OCI-LY3 (cell line): Measurements from ENCODE around the gene FAM3C.

Experiments
- H2AFZ ChIP-seq: fragments of 200-600, 300-600 bp; shearing (Covaris generic); 2 replicates; pipeline ENCODE4 v1.6.0; 2014; ENCODE audit warnings: antibody characterized with exemption, low read depth, low read length
- H3K27ac ChIP-seq: fragments of 200-600, 300-600 bp; sonication (generic); 2 replicates; pipeline ENCODE4 v1.5.1; 2014; ENCODE audit warnings: mild to moderate bottlenecking, low read length, moderate library complexity, mixed read lengths
- H3K27me3 ChIP-seq: fragments of 200-600, 300-600 bp; sonication (generic); 2 replicates; pipeline ENCODE4 v1.6.1; 2014; ENCODE audit warnings: low read depth, low read length, mixed read lengths
- H3K36me3 ChIP-seq: fragments of 200-600, 300-600 bp; sonication (generic); replicated peaks from 2 replicates; pipeline ENCODE3; 2014; ENCODE audit warnings: low read depth, low read length, mixed read lengths
- H3K4me1 ChIP-seq: fragments of 300-600, 200-600 bp; sonication (generic); 2 replicates; pipeline ENCODE4 v1.6.1; 2014; ENCODE audit warnings: low read length, mixed read lengths
- H3K4me2 ChIP-seq: fragments of 200-600, 300-600 bp; sonication (generic); 2 replicates; pipeline ENCODE4 v1.6.1; 2014; ENCODE audit warnings: low read length, mixed read lengths
- H3K4me3 ChIP-seq: fragments of 300-600, 200-600 bp; sonication (generic); 2 replicates; pipeline ENCODE4 v1.5.1; 2014; ENCODE audit warnings: antibody characterized with exemption, mild to moderate bottlenecking, low read length, moderate library complexity
- H3K79me2 ChIP-seq: fragments of 300-600, 200-600 bp; shearing (Covaris generic); 2 replicates; pipeline ENCODE4 v1.6.1; 2014; ENCODE audit warnings: mild to moderate bottlenecking, low read length, mixed read lengths
- H3K9ac ChIP-seq: fragments of 300-600, 200-600 bp; shearing (Covaris generic); 2 replicates; pipeline ENCODE4 v1.6.0; 2014; ENCODE audit warnings: mild to moderate bottlenecking, low read length, moderate library complexity
- H3K9me3 ChIP-seq: fragments of 200-600, 300-600 bp; shearing (Covaris generic); 2 replicates; pipeline ENCODE4 v1.6.1; 2014; ENCODE audit warnings: low read length, mixed read lengths; ENCODE audit not compliant: insufficient read depth
- H4K20me1 ChIP-seq: fragments of 200-600, 300-600 bp; sonication (generic); 2 replicates; pipeline ENCODE4 v1.6.1; 2016; ENCODE audit warnings: low read length, mixed read lengths; ENCODE audit not compliant: insufficient read depth
- EZH2phosphoT487 ChIP-seq: fragments of 200-600 bp; shearing (Covaris generic); IDR thresholded peaks from 2 replicates; pipeline ENCODE4 v1.6.1; 2018; ENCODE audit warnings: antibody characterized with exemption, mixed run types, low read depth
- TF ChIP-seq, protein P1 (sequence below): fragments of 200-600, 300-600 bp; sonication (generic); IDR thresholded peaks from 2 replicates; pipeline ENCODE4 v1.5.1; 2014; ENCODE audit warnings: antibody characterized with exemption, low read length, low read depth

FAM3C gene

DNA sequence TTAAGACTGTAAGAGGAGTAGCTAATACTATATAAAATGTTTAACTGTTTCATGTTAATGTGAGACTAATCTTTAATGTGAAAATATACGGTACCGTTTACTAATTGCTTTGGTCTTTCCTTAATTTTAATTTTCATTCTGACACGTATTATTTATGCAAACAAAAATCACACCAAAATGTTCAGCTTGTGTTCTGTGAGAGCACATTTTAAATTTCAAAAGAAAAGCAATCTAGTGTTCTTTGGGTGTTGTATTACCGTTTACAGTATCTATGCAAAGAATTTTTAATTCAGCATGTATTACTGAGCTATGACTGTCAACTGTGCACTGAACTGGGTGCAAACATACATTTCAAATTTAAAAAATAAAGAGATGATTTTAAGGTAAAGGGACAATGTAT, 65.1 kb downstream of the FAM3C start:
- no peaks in the 10 kb centered on the region for H4K20me1 ChIP-seq
- H3K36me3 ChIP-seq, result no peaks in the 10 kb centered on the region
- no peak overlapping the region for H3K4me3 ChIP-seq
- no peak overlapping the region for H3K27ac ChIP-seq
- H2AFZ ChIP-seq, result no peak overlapping the region
- H3K27me3 ChIP-seq, result peaks cover 34% of the 10 kb centered on the region
- H3K9ac ChIP-seq, result no peak overlapping the region
- no peak overlapping the region; the same call in 1 of the 2 replicates for H3K4me2 ChIP-seq
- TF ChIP-seq, protein P1, sequence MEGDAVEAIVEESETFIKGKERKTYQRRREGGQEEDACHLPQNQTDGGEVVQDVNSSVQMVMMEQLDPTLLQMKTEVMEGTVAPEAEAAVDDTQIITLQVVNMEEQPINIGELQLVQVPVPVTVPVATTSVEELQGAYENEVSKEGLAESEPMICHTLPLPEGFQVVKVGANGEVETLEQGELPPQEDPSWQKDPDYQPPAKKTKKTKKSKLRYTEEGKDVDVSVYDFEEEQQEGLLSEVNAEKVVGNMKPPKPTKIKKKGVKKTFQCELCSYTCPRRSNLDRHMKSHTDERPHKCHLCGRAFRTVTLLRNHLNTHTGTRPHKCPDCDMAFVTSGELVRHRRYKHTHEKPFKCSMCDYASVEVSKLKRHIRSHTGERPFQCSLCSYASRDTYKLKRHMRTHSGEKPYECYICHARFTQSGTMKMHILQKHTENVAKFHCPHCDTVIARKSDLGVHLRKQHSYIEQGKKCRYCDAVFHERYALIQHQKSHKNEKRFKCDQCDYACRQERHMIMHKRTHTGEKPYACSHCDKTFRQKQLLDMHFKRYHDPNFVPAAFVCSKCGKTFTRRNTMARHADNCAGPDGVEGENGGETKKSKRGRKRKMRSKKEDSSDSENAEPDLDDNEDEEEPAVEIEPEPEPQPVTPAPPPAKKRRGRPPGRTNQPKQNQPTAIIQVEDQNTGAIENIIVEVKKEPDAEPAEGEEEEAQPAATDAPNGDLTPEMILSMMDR, result no peak
- TF ChIP-seq EZH2phosphoT487, result no peak
- no peaks in the 10 kb centered on the region for H3K79me2 ChIP-seq
- no peaks in the 10 kb centered on the region for H3K4me1 ChIP-seq
- H3K9me3 ChIP-seq, result no peaks in the 10 kb centered on the region

DNA sequence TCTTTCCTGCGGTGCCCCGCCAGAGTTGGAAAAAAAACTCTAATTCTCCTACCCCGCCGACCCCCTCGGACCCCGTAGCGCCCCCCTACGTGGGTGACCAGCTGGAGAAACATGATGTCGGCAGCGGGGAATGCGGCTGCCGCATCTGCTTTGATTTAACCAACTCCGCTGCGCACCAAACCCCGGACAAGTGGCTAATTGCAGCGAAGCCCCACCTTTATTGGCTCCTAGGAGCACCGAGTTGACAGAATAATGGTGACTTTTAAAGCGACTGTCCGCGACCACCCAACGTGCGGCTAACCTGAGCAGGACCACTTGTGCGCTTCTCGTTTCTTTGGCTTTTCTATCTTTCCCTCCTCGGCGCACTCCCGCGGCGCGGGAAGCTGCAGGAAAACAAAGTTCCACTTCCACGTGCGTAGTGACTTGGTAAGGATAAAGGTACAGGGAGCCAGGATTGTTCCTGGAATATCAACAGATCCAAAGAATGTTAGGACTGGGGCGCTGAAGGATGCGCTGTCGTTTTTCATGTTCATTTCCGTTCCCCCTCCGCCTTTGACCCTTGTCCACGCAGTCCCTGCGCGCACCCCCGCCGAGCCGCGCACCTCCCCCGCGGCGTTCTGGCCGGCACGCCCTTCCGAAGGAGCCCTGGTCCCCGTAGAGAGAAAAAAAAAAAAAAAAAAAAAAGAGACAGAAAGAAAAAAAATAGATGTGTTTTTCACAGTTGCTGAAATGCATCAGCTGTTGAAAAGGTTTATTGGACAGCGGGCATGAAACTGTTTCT, 65.9 kb downstream of the FAM3C start:
- Histone ChIP-seq H4K20me1 (no peaks in the 10 kb centered on the region), H3K4me3 (peak overlapping the region; percentile 81), H3K27me3 (peaks cover 32% of the 10 kb centered on the region), H3K4me2 (peak overlapping the region; percentile 99), H3K9ac (peak overlapping the region; percentile 48), H3K4me1 (no peaks in the 10 kb centered on the region), H3K79me2 (no peaks in the 10 kb centered on the region), H3K36me3 (no peaks in the 10 kb centered on the region), H3K9me3 (no peaks in the 10 kb centered on the region), H2AFZ (peak overlapping the region; percentile 89), H3K27ac (no peak overlapping the region)
- TF ChIP-seq EZH2phosphoT487, result peak; percentile 52; the same call in 1 of the 2 replicates
- TF ChIP-seq, protein P1, result no peak

DNA sequence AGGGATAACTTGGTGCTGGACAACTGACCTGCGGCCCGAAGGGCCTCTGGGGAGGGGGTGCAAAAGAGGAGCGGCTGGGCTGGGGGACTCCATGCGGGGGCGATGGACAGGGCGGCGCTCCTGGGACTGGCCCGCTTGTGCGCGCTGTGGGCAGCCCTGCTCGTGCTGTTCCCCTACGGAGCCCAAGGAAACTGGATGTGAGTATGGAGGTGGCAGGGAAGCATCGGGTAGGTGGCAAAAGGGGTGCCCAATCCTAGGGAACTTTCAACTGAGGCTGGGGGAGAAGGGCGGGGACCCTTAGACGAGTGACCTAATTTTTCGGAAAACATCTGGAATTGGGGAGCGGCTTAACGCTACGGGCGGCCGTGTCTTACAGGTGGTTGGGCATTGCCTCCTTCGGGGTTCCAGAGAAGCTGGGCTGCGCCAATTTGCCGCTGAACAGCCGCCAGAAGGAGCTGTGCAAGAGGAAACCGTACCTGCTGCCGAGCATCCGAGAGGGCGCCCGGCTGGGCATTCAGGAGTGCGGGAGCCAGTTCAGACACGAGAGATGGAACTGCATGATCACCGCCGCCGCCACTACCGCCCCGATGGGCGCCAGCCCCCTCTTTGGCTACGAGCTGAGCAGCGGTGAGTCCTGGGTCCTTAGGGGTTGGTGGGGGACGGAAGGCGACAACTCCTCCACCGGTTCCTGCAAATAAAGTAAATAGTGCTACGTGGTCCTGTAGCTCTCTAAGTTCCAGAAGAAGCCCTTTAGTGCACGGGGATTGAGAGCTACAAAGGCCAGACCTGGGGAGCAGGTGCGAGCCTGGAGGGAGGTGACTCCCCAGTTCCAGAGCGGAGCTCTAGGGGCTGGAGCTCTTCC, 66.7 kb downstream of the FAM3C start:
- Histone ChIP-seq H2AFZ (peak overlapping the region; percentile 89), H3K4me3 (peak overlapping the region; percentile 81), H3K27ac (no peak overlapping the region), H3K4me1 (no peaks in the 10 kb centered on the region), H3K27me3 (peaks cover 31% of the 10 kb centered on the region), H4K20me1 (no peaks in the 10 kb centered on the region), H3K9ac (peak overlapping the region; percentile 48), H3K9me3 (no peaks in the 10 kb centered on the region), H3K36me3 (no peaks in the 10 kb centered on the region), H3K4me2 (peak overlapping the region; percentile 99), H3K79me2 (no peaks in the 10 kb centered on the region)
- no peak for TF ChIP-seq EZH2phosphoT487
- TF ChIP-seq, protein P1, result peak; percentile 15; the same call in 1 of the 2 replicates
